Transverse colon (tissue), 4 donors: ENCODE data around the gene SRGAP1. TPM values are rescaled to one million over a fixed set of nuclear protein-coding genes. Genes with fewer than 3 reads are reported as not detected.

Source experiments
- DNase-seq: peaks from one replicate; pipeline ENCODE4 v3.0.0-alpha.2; 2019
- H3K27ac ChIP-seq, 4 donors: fragments of 200-600 bp; sonication (generic); 2 replicates each; pipeline ENCODE4 v1.5.1; 2016 to 2018; ENCODE audit warnings: inconsistent platforms in 4 of 4
- H3K27me3 ChIP-seq: fragments of 200-600 bp; sonication (generic); 2 replicates; pipeline ENCODE4 v1.5.1; 2017; ENCODE audit warnings: inconsistent platforms
- H3K36me3 ChIP-seq, 4 donors: fragments of 200-600 bp; sonication (generic); 2 replicates each; pipeline ENCODE4 v1.5.1; 2017 to 2019; ENCODE audit warnings: inconsistent platforms in 4 of 4
- H3K4me1 ChIP-seq, 4 donors: fragments of 200-600 bp; sonication (generic); 2 replicates each; pipeline ENCODE4 v1.5.1; 2017 to 2020; ENCODE audit warnings: inconsistent platforms in 4 of 4
- H3K4me3 ChIP-seq, 4 donors: fragments of 200-600 bp; sonication (generic); 1 replicate in 1 of 4; 2 replicates in 3 of 4; pipeline versions ENCODE4 v1.5.1 to v1.6.1; 2017 to 2019; ENCODE audit warnings: inconsistent platforms in 4 of 4
- H3K9me3 ChIP-seq, 2 donors: fragments of 200-600 bp; sonication (generic); 2 replicates each; pipeline ENCODE4 v1.5.1; 2017 to 2019; ENCODE audit warnings: inconsistent platforms in 2 of 2
- EP300 ChIP-seq: sonication (generic); formaldehyde crosslinking; IDR thresholded peaks from one replicate; pipeline ENCODE4 v1.6.1; 2017; ENCODE audit warnings: antibody characterized with exemption, low read depth
- POLR2A ChIP-seq: fragments of 450-650 bp; IDR thresholded peaks from one replicate; pipeline ENCODE4 v1.6.1; 2016; ENCODE audit warnings: antibody characterized with exemption, mild to moderate bottlenecking, moderate library complexity
- POLR2AphosphoS5 ChIP-seq, 3 donors: sonication (generic); formaldehyde crosslinking; IDR thresholded peaks; one replicate each; pipeline ENCODE4 v1.6.1; 2016; ENCODE audit warnings: antibody characterized with exemption in 3 of 3
- WGBS, 2 donors: methylation state at CpG; one replicate each; pipeline ENCODE4 v1.1.5; 2018; ENCODE audit warnings: low coverage in 1 of 2; 5-methylcytosine and 5-hydroxymethylcytosine counted together
- in situ Hi-C, 4 donors: fragments of 200-750 bp; cut with MboI; loops; one replicate each; pipeline versions ENCODE4 v1.15.0 to v1.15.1; 2017; ENCODE audit warnings: low sequenced_read_pairs in 3 of 4, low pct_ligation_motif_present in 1 of 4, low pct_unique_long_range_greater_than_20kb in 1 of 4
- intact Hi-C: fragments of 100-400 bp; cut with DNase I; formaldehyde crosslinking; loops from one replicate; pipeline ENCODE4 v1.15.1; 2023; ENCODE audit warnings: low total_unique reads
- small RNA-seq, 4 donors: library from RNA; depleted of rRNA; stranded (forward); fragments of <200 nt; gene quantifications; one replicate each; pipeline ENCODE3, GENCODE V24; 2016
- total RNA-seq, 4 donors: library from RNA; depleted of rRNA; stranded (reverse); fragments of >200 nt; gene quantifications; one replicate each; pipeline ENCODE4 v1.1.0, GENCODE V29; 2016
- TF ChIP-seq, protein P1 (sequence below), 5 experiments: fragments of 200-600 bp in 3 of 5; fragments of 450-650 bp in 2 of 5; sonication (generic) in 3 of 5; IDR thresholded peaks; 1 replicate in 2 of 5; 2 replicates in 3 of 5; pipeline ENCODE4 v1.5.1; 2016 to 2017; ENCODE audit warnings: antibody characterized with exemption in 5 of 5, inconsistent platforms in 3 of 5, mild to moderate bottlenecking in 2 of 5, moderate library complexity in 1 of 5

The SRGAP1 gene
- total RNA-seq, 4 donors from 2014 or later = 16.0 to 720 (median 51.4) TPM

DNA sequence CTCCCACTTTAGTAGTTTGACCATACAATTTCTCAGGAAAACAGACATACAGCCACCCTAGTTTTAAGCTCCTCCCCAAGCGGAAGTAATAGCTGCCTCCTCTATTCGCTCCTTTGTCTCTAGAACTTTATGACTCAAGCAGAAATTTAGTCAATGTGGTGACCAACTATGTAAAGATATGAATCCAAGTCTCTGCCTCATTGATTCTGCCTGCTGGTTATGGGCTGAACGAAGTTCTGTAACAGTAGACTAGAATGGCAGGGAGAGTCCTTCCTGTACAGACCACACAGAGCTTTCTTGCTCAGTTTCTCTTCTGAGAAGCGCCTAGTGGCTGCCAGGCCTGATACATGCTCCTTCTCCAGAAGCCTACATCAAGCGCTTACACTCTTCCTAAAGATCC, 358.5 kb downstream of the SRGAP1 start:
- DNase-seq = no peak
- TF ChIP-seq EP300 (no peak), POLR2A (no peak), POLR2AphosphoS5 (IDR thresholded peaks at IDR 0.05) (no peak)
- TF ChIP-seq, protein P1, sequence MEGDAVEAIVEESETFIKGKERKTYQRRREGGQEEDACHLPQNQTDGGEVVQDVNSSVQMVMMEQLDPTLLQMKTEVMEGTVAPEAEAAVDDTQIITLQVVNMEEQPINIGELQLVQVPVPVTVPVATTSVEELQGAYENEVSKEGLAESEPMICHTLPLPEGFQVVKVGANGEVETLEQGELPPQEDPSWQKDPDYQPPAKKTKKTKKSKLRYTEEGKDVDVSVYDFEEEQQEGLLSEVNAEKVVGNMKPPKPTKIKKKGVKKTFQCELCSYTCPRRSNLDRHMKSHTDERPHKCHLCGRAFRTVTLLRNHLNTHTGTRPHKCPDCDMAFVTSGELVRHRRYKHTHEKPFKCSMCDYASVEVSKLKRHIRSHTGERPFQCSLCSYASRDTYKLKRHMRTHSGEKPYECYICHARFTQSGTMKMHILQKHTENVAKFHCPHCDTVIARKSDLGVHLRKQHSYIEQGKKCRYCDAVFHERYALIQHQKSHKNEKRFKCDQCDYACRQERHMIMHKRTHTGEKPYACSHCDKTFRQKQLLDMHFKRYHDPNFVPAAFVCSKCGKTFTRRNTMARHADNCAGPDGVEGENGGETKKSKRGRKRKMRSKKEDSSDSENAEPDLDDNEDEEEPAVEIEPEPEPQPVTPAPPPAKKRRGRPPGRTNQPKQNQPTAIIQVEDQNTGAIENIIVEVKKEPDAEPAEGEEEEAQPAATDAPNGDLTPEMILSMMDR (IDR thresholded peaks at IDR 0.05) = no peak
- Histone ChIP-seq H3K9me3 (no peaks in the 10 kb centered on the region), H3K27ac (no peak overlapping the region), H3K4me3 (no peak overlapping the region), H3K27me3 (no peaks in the 10 kb centered on the region), H3K36me3 (peaks cover 0 to 6% (median 0%) of the 10 kb centered on the region in 4 donors), H3K4me1 (no peaks in the 10 kb centered on the region)
- WGBS, 2 donors = 91 to 92% methylated on average over 3 to 5 of the region's 5 CpGs
- intact Hi-C loops (no loop called here), in situ Hi-C loops (no loop called here)

GRCh38 chr12:64203775-64204174, 359.3 kb downstream of the SRGAP1 start:
- H3K27ac ChIP-seq = no peak overlapping the region
- H3K36me3 ChIP-seq = peaks cover 0 to 6% (median 0%) of the 10 kb centered on the region in 4 donors
- intact Hi-C loops = no loop called here
- H3K4me3 ChIP-seq = no peak overlapping the region
- in situ Hi-C loops = no loop called here
- no peak for DNase-seq
- no peaks in the 10 kb centered on the region for H3K4me1 ChIP-seq
- no peaks in the 10 kb centered on the region for H3K9me3 ChIP-seq
- TF ChIP-seq POLR2A = no peak
- no peaks in the 10 kb centered on the region for H3K27me3 ChIP-seq
- 57 to 79% methylated on average over 7 of the region's 7 CpGs for WGBS, 2 donors

DNA sequence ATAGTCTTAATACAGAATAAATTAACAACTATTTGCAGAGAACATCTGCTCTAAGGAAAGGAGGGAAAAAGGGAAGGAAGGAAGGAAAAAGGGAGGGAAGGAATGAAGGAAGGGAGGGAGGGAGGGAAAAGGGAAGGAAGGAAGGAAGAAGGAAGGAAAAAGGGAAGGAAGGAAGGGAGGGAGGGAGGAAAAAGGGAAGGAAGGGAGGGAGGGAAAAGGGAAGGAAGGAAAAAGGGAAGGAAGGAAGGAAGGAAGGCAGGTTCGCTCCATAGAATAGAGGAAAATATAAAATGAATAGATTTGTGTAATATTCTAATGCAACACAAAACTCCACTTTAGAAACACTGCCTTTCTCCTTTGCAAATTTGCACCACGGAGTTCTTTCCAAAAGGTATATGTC, 361.0 kb downstream of the SRGAP1 start:
- no peaks in the 10 kb centered on the region for H3K9me3 ChIP-seq
- intact Hi-C loops (no loop called here), in situ Hi-C loops (no loop called here)
- H3K4me1 ChIP-seq = no peaks in the 10 kb centered on the region
- H3K27ac ChIP-seq = no peak overlapping the region
- H3K36me3 ChIP-seq = peaks cover 0 to 6% (median 0%) of the 10 kb centered on the region in 4 donors
- no peak for DNase-seq
- no peak overlapping the region for H3K4me3 ChIP-seq
- TF ChIP-seq, protein P1 (IDR thresholded peaks at IDR 0.05) = no peak
- TF ChIP-seq POLR2A (no peak), POLR2AphosphoS5 (IDR thresholded peaks at IDR 0.05) (no peak), EP300 (no peak)
- 70 to 92% methylated on average over 2 of the region's 2 CpGs for WGBS, 2 donors
- no peaks in the 10 kb centered on the region for H3K27me3 ChIP-seq

DNA sequence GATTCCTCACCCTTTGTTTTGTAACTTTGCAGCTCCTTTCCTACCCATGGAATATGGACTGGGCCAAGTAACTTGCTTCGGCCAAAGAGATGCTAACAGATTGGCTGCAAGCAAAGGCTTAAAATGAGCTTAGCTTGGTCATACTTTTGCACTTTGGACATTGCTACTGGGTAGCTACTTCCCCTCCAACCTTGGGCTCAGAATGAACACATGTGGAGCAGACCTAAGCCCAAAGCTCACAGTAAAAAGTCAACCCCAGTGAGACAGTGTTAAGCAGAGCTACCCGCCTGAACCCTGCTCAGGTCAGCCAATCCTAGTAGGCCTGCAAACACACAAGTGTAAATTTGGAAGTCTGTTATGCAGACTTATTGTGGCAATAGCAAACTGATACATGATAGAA, 363.0 kb downstream of the SRGAP1 start:
- TF ChIP-seq POLR2AphosphoS5 (IDR thresholded peaks at IDR 0.05) = no peak
- TF ChIP-seq, protein P1 (IDR thresholded peaks at IDR 0.05) = no peak
- TF ChIP-seq EP300 = no peak
- intact Hi-C loops = no loop called here
- WGBS, 2 donors = 94% methylated on average over 2 of the region's 2 CpGs; no CpG with 5 or more reads in 1 of the 2 donors
- peaks cover 0 to 6% (median 0%) of the 10 kb centered on the region in 4 donors for H3K36me3 ChIP-seq
- no peak overlapping the region for H3K4me3 ChIP-seq
- DNase-seq = no peak
- H3K9me3 ChIP-seq = no peaks in the 10 kb centered on the region
- in situ Hi-C loops = no loop called here
- no peaks in the 10 kb centered on the region for H3K27me3 ChIP-seq
- H3K4me1 ChIP-seq = no peaks in the 10 kb centered on the region
- H3K27ac ChIP-seq = no peak overlapping the region

Small RNA genes lying within 50 kb of the gene (small RNA-seq; reads per million reads assigned to genes)
- gene AC020611.1 (0 reads per million in 4 donors), gene RNU6-1009P (0 reads per million in 4 donors)

Other genes with a start within 250 kb of the SRGAP1 start
- 1 to 10 TPM in 3 of 4 donors, under 1 TPM in 1; 1.00 to 5.2 (median 4.2) TPM for gene DPY19L2, start 176.2 kb upstream of the SRGAP1 start, total RNA-seq
- 10 to 100 TPM in 2 of 4 donors, 1 to 10 TPM in 2; 4.5 to 29.9 (median 14.4) TPM for gene RXYLT1, start 64.8 kb upstream of the SRGAP1 start, total RNA-seq